ENCODE measurements around the gene ZNF296. TPM values are rescaled to one million over a fixed set of nuclear protein-coding genes. Genes with fewer than 3 reads are reported as not detected.
A peak's percentile ranks its signal among the peaks of the same experiment; 100 is the strongest.

The ZNF296 gene
- total and polyA plus RNA-seq, 2 of the 8 experiments (the other 6 are each of a cell fraction or from before 2014, with no cell fraction given), result 2.7 to 7.5 TPM

GRCh38 chr19:45038931-45039893 is 37.1 kb downstream of the ZNF296 start, which contains the start of gene CLASRP:
CLASRP (plus strand) TSS chr19:45039045; CDS start chr19:45040213, 1,168 bp downstream.
- Histone ChIP-seq H3K9me3 (ENCODE audit: insufficient read depth in 2 of 2, low read depth in 1 of 2, low read length in 1 of 2) (no peaks in the 10 kb centered on the region), H3K4me3 (ENCODE audit: extremely low read depth in 1 of 4, insufficient read depth in 2 of 4, low read depth in 3 of 4, low read length in 4 of 4) (peak within 1 kb of the TSS; percentile 85 to 95 (median 94)), H3K14ac (ENCODE audit: insufficient read length) (no peak within 1 kb of the TSS), H2AK5ac (ENCODE audit: low read depth, low read length) (no peak within 1 kb of the TSS), H2BK12ac (ENCODE audit: low read depth, low read length) (no peak within 1 kb of the TSS), H3K27ac (ENCODE audit: low read depth, low read length) (peak within 1 kb of the TSS; percentile 67), H3K18ac (ENCODE audit: extremely low read depth, low read length) (no peak within 1 kb of the TSS), H3K27me3 (replicated peaks in 1 of 4; ENCODE audit: control insufficient read depth in 3 of 4, extremely low read depth in 1 of 4, insufficient read depth in 3 of 4, low read length in 3 of 4) (no peaks in the 10 kb centered on the region), H3K4me2 (ENCODE audit: insufficient read depth in 1 of 2, low read depth in 2 of 2, low read length in 2 of 2) (peak within 1 kb of the TSS; percentile 85 to 89), H3K4me1 (replicated peaks in 1 of 4; ENCODE audit: control insufficient read depth in 3 of 4, insufficient read depth in 4 of 4, low read length in 3 of 4) (peaks cover 0 to 7% (median 4%) of the 10 kb centered on the region in 4 experiments; a peak in 6 of 7 replicates), H3K36me3 (ENCODE audit: control insufficient read depth in 2 of 4, insufficient read depth in 4 of 4, low read length in 3 of 4) (peaks cover 7 to 39% (median 22%) of the 10 kb centered on the region in 4 experiments), H3K56ac (replicated peaks; ENCODE audit: insufficient read length, low read depth, low read length) (no peak within 1 kb of the TSS), H3K79me2 (ENCODE audit: control insufficient read depth in 1 of 2, insufficient read depth in 2 of 2, low read length in 2 of 2) (peaks cover 10 to 25% of the 10 kb centered on the region in 2 experiments), H4K5ac (ENCODE audit: insufficient read length, low read depth, low read length) (peak within 1 kb of the TSS; percentile 39), H2BK20ac (ENCODE audit: low read length) (no peak within 1 kb of the TSS), H3K79me1 (ENCODE audit: low read depth, low read length) (peaks cover 14% of the 10 kb centered on the region), H4K91ac (replicated peaks; ENCODE audit: insufficient read length, low read length) (peak within 1 kb of the TSS; percentile 89), H2BK15ac (ENCODE audit: low read length) (no peak within 1 kb of the TSS), H4K20me1 (replicated peaks in 1 of 2; ENCODE audit: control insufficient read depth in 1 of 2, insufficient read depth in 2 of 2, low read length in 2 of 2) (peaks cover 10 to 16% of the 10 kb centered on the region in 2 experiments), H3K4ac (replicated peaks; ENCODE audit: insufficient read length, low read depth, low read length) (peak within 1 kb of the TSS; percentile 94), H3K9ac (replicated peaks in 1 of 4; ENCODE audit: extremely low read depth in 1 of 4, low read depth in 3 of 4, low read length in 3 of 4) (peak within 1 kb of the TSS; percentile 74 to 91 (median 84)), H2BK120ac (replicated peaks; ENCODE audit: low read depth, low read length) (no peak within 1 kb of the TSS), H3K23ac (ENCODE audit: insufficient read length) (no peak within 1 kb of the TSS), H2AFZ (ENCODE audit: low read length) (no peak within 1 kb of the TSS), H2BK5ac (ENCODE audit: low read depth, low read length) (peak within 1 kb of the TSS; percentile 60; the same call in 1 of the 2 replicates), H4K8ac (ENCODE audit: extremely low read depth, insufficient read depth, low read length) (peak within 1 kb of the TSS; percentile 78), H3K23me2 (ENCODE audit: low read depth, low read length) (peaks cover 2% of the 10 kb centered on the region)
- 9% methylated on average over 29 of the region's 62 CpGs; no CpG with 5 or more reads in 1 of the 2 experiments for WGBS, 2 experiments (ENCODE audit: extremely low coverage in 1 of 2, insufficient coverage in 1 of 2, insufficient read length in 1 of 2, insufficient replicate concordance in 2 of 2, low coverage in 1 of 2, low lambda C conversion rate in 2 of 2, missing lambda C conversion rate in 1 of 2)
- no peak for FAIRE-seq
- DNase-seq (ENCODE audit: low read depth in 1 of 2, low spot score in 2 of 2), result peak in 1 of 2 experiments; percentile 92
- ChIA-PET CTCF (ENCODE audit: partially characterized antibody) (interaction anchor here (0.7 to 9.7 kb wide), 16 partner anchors 12 to 144 kb away, joined by 3 to 85 read pairs (median 3); no protein-coding TSS in a partner anchor), POLR2A (ENCODE audit: partially characterized antibody) (interaction anchor here (0.5 to 2.2 kb wide), 26 partner anchors 8 to 332 kb away, joined by 3 to 11 read pairs (median 3); partner anchors contain the start of genes APOE, CLPTM1, PPP1R37 and TOMM40)
- TF ChIP-seq, protein P1, sequence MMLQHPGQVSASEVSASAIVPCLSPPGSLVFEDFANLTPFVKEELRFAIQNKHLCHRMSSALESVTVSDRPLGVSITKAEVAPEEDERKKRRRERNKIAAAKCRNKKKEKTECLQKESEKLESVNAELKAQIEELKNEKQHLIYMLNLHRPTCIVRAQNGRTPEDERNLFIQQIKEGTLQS (IDR thresholded peaks at IDR 0.05; ENCODE audit: insufficient read depth, low read depth, low read length), result no peak
- TF ChIP-seq ASH2L (IDR thresholded peaks at IDR 0.05; ENCODE audit: low read length) (peak; percentile 80), KDM4A (IDR thresholded peaks at IDR 0.05; ENCODE audit: low read depth, low read length, severe bottlenecking) (peak; percentile 64), ZNF274 (IDR thresholded peaks at IDR 0.05; ENCODE audit: borderline replicate concordance, extremely low read depth, low read length) (no peak), GABPA (IDR thresholded peaks at IDR 0.05; ENCODE audit: borderline replicate concordance, insufficient read depth, low read length) (peak; percentile 94), TBP (IDR thresholded peaks at IDR 0.05; ENCODE audit: low read depth, low read length) (peak; percentile 46; the same call in 1 of the 2 replicates), SAP30 (IDR thresholded peaks at IDR 0.05; ENCODE audit: insufficient read depth, insufficient replicate concordance, low read length) (peak; percentile 79), HDAC2 (IDR thresholded peaks at IDR 0.05; ENCODE audit: borderline replicate concordance in 1 of 2, low read depth in 2 of 2, low read length in 2 of 2) (peak in 1 of 2 experiments; percentile 87; a peak in 2 of 4 replicates), POLR2A (IDR thresholded peaks at IDR 0.05; ENCODE audit: control extremely low read depth in 1 of 2, low read depth in 2 of 2, low read length in 2 of 2) (peak; percentile 42 to 84)

Data from H1 (cell line).